SK-N-MC (cell line): ENCODE measurements around the gene PRDM16.

Experiments
- DNase-seq: peaks from one replicate; pipeline ENCODE4 v3.0.0-alpha.2; 2011; ENCODE audit warnings: low read depth, low spot score
- H3K27ac ChIP-seq: fragments of 200-600 bp; sonication (generic); 2 replicates; pipeline ENCODE4 v1.5.1; 2016; ENCODE audit warnings: mixed run types
- H3K36me3 ChIP-seq: fragments of 200-600 bp; sonication (generic); 2 replicates; pipeline ENCODE4 v1.6.1; 2017; ENCODE audit warnings: antibody characterized with exemption, low read length, mixed read lengths; ENCODE audit not compliant: insufficient read depth
- H3K4me3 ChIP-seq: fragments of 200-600 bp; sonication (generic); 2 replicates; pipeline ENCODE4 v1.5.1; 2016
- H3K9ac ChIP-seq: fragments of 200-600 bp; sonication (generic); 2 replicates; pipeline ENCODE4 v1.8.0; 2017; ENCODE audit warnings: mixed run types, mixed read lengths; ENCODE audit not compliant: insufficient read length
- H3K9me3 ChIP-seq: fragments of 200-600 bp; sonication (generic); 2 replicates; pipeline ENCODE4 v1.6.1; 2017; ENCODE audit warnings: low read depth, mild to moderate bottlenecking, antibody characterized with exemption, low read length, moderate library complexity, mixed read lengths
- EZH2 ChIP-seq: fragments of 200-600 bp; sonication (generic); IDR thresholded peaks from one replicate; pipeline ENCODE4 v1.6.1; 2017; ENCODE audit warnings: antibody characterized with exemption
- FOXP2 ChIP-seq: optimal IDR thresholded peaks from 2 replicates; pipeline ENCODE3; 2011; ENCODE audit warnings: mild to moderate bottlenecking, moderate library complexity; ENCODE audit not compliant: insufficient read depth; ENCODE audit errors: extremely low read length, control extremely low read depth
- POLR2AphosphoS5 ChIP-seq: IDR thresholded peaks from 2 replicates; pipeline ENCODE4 v1.6.1; 2012; ENCODE audit warnings: mild to moderate bottlenecking, low read depth, low read length, borderline replicate concordance

PRDM16 gene

DNA sequence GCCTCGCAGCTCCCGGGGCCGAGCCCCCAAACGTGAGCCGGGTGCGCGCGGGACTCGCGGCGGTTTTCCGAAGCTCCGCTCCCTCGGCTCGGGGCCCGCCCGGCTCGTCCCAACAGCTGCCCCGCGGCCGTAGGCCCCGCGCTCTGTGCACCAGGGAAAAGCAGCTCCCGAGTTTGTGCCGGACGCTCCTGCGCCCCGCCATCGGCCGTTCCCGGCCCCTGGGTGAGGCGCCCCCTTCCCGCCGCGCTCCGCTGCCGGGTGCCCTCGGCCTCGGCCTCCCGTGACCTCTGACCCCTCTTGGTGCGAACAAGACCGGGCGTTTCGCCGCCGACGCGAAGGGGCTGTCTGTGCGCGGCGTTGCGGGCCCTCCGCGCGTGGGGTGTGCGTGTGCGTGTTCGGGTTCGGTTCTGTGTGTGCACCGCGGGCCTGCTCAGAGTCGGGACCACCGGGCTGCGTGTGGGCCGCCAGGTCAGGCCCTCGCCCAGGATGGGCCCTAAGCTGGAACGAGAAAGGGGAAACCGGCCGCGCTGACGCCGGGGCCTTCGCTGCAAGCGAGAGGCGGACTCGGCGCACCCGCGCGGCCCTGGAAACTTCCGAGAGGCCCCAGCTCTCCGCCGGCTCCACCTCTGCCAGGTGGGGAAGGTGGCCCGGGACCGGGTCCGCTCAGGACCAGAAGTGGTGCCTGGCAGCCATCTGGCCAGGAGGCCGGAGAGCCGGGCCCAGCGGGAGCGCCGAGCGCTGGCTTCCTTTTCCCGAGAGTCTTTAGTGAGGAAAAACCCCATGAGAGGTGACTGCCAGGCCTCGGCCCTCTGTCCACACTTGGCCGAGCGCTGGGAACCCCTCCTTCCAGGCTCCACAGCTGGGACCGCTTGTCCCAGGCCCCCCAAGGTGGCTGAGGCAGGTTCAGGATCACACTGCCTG is 1.9 kb downstream of the PRDM16 start:
- H3K9ac ChIP-seq: no peak overlapping the region
- TF ChIP-seq EZH2: no peak
- no peaks in the 10 kb centered on the region for H3K9me3 ChIP-seq
- no peaks in the 10 kb centered on the region for H3K36me3 ChIP-seq
- DNase-seq: no peak
- no peak overlapping the region for H3K27ac ChIP-seq
- H3K4me3 ChIP-seq: no peak overlapping the region

DNA sequence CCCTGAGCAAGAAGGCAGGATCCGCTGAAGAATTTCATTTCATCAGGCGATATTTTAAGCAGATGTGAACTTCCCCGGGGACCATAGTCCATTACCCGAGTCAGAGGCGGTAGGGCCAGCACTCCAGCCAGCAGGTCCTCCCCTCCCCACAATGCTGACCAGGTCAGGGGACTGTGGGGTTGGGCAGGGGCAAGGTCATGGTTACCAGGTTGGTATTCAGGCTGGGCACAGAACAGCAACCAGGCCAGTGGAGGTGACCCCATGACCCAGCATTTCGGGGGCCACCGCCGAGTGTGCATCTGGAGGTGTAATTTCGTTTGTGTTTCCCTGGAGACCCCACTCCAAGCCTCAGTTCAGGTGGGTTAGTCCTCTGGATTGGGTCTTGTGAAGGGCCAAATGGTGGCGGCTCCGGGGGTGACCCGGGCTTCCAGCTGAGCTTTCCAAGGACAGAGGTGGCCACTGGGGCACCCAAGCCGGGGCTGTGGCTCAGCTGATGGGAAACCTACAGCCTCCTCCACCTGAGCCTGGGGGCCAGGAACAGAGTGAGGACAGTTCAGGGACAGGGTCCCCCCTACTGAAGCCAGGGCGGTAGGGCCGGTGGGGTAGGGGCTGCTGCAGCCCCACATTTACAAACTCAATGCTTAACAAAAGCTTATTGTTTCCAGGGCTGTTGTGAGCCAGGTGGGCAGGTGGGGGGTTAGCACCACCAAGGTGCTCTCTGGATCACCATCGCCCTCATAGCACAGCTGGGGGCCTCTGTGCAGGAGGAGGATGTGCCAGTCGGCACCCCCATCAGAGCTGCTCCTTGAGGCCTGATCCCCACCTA is 2.8 kb downstream of the PRDM16 start:
- H3K9me3 ChIP-seq: no peaks in the 10 kb centered on the region
- no peaks in the 10 kb centered on the region for H3K36me3 ChIP-seq
- no peak overlapping the region for H3K9ac ChIP-seq
- H3K27ac ChIP-seq: no peak overlapping the region
- TF ChIP-seq POLR2AphosphoS5: no peak
- TF ChIP-seq FOXP2: no peak
- TF ChIP-seq EZH2: no peak
- no peak for DNase-seq
- H3K4me3 ChIP-seq: no peak overlapping the region

DNA sequence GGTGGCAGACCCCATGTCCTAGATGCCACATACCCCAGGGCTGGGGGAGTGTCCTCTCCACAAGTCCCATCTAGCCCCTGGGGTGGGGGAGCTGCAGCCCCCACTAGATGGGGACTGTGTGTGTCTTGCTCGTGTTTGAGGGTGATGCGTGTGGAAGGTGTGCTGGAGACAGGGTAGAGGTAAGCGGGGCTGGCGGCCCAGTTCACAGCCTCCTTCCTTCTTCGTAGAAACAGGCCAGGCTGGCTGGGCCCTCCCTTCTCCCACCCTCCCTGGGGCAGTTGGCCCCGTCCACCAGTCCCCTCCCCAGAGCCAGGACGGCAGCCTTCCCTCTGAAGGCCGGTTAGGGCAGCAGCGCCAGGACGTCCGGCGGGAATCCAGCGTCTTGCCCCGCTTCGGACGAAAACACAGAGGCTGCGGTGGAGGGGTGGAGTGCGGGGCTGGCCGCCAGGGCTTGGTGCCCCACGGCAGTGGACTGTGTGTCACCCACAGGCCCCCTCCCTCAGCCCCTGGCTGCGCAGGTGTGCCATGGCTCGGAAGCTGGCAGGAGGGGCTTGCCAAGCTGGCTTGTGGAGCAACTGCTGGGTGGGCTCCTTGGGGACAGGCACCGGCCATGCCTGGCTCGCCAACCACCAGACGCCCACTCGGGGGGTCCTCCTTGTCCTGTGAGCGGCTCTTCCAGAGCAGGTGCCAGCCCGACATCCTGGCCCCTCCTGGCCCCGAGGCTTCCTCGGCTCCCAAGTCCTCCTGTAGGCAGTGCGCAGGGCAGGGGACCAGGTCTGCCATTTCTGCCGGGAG is 3.6 kb downstream of the PRDM16 start:
- H3K4me3 ChIP-seq: no peak overlapping the region

DNA sequence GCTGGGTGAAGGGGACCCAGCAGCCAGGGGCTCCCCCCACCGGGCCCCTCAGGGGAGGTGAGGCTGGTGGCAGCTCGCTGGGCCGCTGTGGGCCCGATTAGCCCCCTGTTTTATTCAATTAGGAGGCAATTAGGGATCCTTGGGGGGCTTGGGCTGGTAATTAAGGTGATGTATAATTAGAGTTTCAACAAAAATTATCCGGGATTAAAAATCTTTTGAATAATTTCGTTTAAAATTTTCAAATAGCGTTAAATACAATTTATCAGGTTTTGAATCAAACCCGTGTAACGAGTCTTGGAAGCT is 4.1 kb downstream of the PRDM16 start:
- H3K9me3 ChIP-seq: no peaks in the 10 kb centered on the region
- H3K4me3 ChIP-seq: no peak overlapping the region
- H3K9ac ChIP-seq: no peak overlapping the region
- H3K36me3 ChIP-seq: no peaks in the 10 kb centered on the region
- no peak for DNase-seq
- no peak overlapping the region for H3K27ac ChIP-seq
- no peak for TF ChIP-seq EZH2
- no peak for TF ChIP-seq POLR2AphosphoS5
- no peak for TF ChIP-seq FOXP2

More for the DNA sequence above, 3.6 kb downstream of the PRDM16 start:
- H3K9me3 ChIP-seq: no peaks in the 10 kb centered on the region
- DNase-seq: no peak
- H3K36me3 ChIP-seq: no peaks in the 10 kb centered on the region
- H3K27ac ChIP-seq: no peak overlapping the region
- H3K9ac ChIP-seq: no peak overlapping the region
- TF ChIP-seq FOXP2 (no peak), POLR2AphosphoS5 (no peak), EZH2 (no peak)

DNA sequence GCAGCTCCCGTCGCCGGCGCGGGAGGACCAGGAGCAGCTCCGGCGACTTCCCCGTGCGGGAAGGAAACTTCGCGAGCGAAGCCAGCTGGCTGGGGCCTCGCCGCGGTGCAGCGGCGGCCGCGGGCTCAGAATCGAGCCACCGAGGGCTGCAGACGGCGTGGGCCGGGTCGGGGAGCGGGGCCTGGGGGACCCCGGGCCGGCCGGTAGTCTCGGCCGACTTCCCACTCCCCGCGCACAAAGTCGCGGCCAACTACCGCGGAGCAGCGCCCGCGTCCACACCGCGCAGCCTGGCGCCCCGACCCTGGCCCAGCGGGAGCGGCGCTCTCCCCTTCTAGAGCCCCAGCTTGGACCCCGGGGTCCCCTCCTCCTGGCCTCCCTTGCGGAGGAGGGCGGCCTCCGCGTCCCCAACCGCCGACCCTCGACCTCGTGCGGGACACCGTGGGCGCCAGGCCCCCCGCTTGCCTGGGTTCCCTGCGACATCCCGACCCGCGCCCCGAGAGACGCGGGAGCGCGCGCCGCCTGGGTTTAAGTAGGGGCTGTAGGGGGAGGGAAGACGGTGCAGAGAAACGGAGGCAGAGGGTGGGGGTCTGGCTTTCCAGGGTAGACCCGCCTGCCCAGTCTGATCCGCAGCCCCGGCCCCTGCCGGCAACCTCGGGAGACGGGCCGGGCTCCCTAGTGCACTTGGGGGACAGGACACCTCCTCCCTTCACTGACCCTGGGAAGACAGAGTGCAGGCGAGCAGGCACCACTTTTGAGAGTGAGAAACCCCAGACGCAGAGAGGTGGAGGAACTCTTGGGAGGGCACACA is 4.7 kb downstream of the PRDM16 start:
- no peak overlapping the region for H3K27ac ChIP-seq
- no peak for DNase-seq
- no peak overlapping the region for H3K4me3 ChIP-seq
- TF ChIP-seq POLR2AphosphoS5 (no peak), FOXP2 (no peak), EZH2 (no peak)
- no peak overlapping the region for H3K9ac ChIP-seq
- no peaks in the 10 kb centered on the region for H3K36me3 ChIP-seq
- H3K9me3 ChIP-seq: no peaks in the 10 kb centered on the region

DNA sequence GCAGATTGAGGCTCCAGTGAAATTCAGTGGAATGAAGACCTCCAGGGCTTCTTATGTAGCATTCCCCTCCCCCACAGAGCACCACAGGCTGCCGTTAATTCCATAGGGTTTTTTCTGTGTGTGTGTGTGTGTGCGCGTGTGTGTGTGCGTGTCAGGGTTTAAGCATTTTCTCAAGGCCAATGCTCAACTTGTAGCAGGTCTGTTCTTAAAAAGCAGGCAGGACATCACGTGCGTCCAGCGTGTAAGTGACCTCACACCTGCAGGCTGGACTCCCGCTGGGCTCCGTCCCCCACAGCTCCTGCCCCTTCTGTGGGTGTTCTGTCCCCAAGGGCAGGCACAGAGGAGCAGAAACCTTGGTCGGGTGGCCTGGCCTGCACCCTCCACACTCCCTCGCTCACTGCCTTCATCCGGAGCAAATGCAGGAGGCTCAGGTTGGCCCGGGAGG is 5.3 kb downstream of the PRDM16 start:
- Histone ChIP-seq H3K9me3 (no peaks in the 10 kb centered on the region), H3K9ac (no peak overlapping the region), H3K27ac (no peak overlapping the region), H3K4me3 (no peak overlapping the region), H3K36me3 (no peaks in the 10 kb centered on the region)
- no peak for DNase-seq
- TF ChIP-seq POLR2AphosphoS5: no peak
- no peak for TF ChIP-seq FOXP2
- no peak for TF ChIP-seq EZH2

DNA sequence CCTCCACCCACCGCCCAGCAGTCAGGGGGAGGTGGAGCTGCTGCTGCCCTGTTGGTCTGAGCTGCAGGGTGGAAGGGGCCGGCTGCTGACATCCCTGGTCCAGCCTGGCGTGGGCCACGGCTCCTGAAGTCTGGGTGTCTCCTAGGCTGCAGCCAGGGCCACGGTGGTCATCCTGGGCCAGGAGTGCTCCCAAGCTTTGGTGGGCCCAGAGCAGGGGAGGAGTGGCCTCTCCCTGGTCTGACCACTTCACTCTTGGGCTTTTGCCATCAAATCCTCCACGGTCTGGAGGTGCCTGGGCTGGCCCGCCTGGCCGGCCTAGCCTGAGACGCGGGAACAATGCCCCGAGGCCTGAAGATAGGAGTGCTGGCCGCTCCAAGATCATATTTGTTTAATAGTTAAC is 5.8 kb downstream of the PRDM16 start:
- no peak for DNase-seq
- Histone ChIP-seq H3K36me3 (no peaks in the 10 kb centered on the region), H3K9me3 (no peaks in the 10 kb centered on the region), H3K9ac (no peak overlapping the region), H3K27ac (no peak overlapping the region), H3K4me3 (no peak overlapping the region)
- no peak for TF ChIP-seq POLR2AphosphoS5
- TF ChIP-seq EZH2: no peak
- TF ChIP-seq FOXP2: no peak
